HG02981 (cell line): ENCODE data around the gene TMED10.
"Not testable (repeated sequence)": the region's sequence is repeated elsewhere in the genome, so short reads cannot be mapped to it uniquely, and the experiment has no call there.

Source experiments
- ATAC-seq: cut with Tn5 transposase; IDR thresholded peaks from one replicate; pipeline ENCODE4 v1.9.1; 2021; ENCODE audit warnings: mild to moderate bottlenecking, moderate library complexity; ENCODE audit not compliant: unreplicated experiment

TMED10 gene

GRCh38 chr14:75128596-75128990 is 47.8 kb downstream of the TMED10 start:
- ATAC-seq = no peak

- ATAC-seq = no peak
These were observed 48.4 kb downstream of the TMED10 start for GRCh38 chr14:75127903-75128595.

GRCh38 chr14:75127474-75127820 is 49.0 kb downstream of the TMED10 start:
- not testable (repeated sequence) for ATAC-seq

GRCh38 chr14:75126679-75127473 is 49.5 kb downstream of the TMED10 start, which contains the start of gene NEK9:
Gene NEK9, minus strand, starts transcription at chr14:75127048. Its CDS starts 127 bp downstream, at chr14:75126921.
- peak; percentile 77 for ATAC-seq

GRCh38 chr14:75126121-75126544 is 50.3 kb downstream of the TMED10 start:
- no peak for ATAC-seq

GRCh38 chr14:75125617-75126016 is 50.8 kb downstream of the TMED10 start:
- ATAC-seq = no peak

- no peak for ATAC-seq
These were observed 52.4 kb downstream of the TMED10 start for GRCh38 chr14:75123991-75124390.

GRCh38 chr14:75121552-75121951 is 54.9 kb downstream of the TMED10 start:
- ATAC-seq = no peak

- ATAC-seq = no peak
These were observed 55.7 kb downstream of the TMED10 start for GRCh38 chr14:75120541-75121291.

- no peak for ATAC-seq
These were observed 57.4 kb downstream of the TMED10 start for GRCh38 chr14:75119056-75119455.

- ATAC-seq = no peak
These were observed 62.4 kb downstream of the TMED10 start for GRCh38 chr14:75113932-75114539.

GRCh38 chr14:75109877-75110276 is 66.5 kb downstream of the TMED10 start:
- no peak for ATAC-seq

- no peak for ATAC-seq
These were observed 69.2 kb downstream of the TMED10 start for GRCh38 chr14:75107186-75107585.

GRCh38 chr14:75101491-75101890 is 74.9 kb downstream of the TMED10 start:
- ATAC-seq = no peak

- ATAC-seq = no peak
These were observed 77.7 kb downstream of the TMED10 start for GRCh38 chr14:75098682-75099081.

- no peak for ATAC-seq
These were observed 78.2 kb downstream of the TMED10 start for GRCh38 chr14:75098212-75098611.

GRCh38 chr14:75096959-75097358 is 79.5 kb downstream of the TMED10 start:
- no peak for ATAC-seq

GRCh38 chr14:75095690-75096089 is 80.7 kb downstream of the TMED10 start:
- ATAC-seq = no peak

- ATAC-seq = no peak
These were observed 81.5 kb downstream of the TMED10 start for GRCh38 chr14:75094896-75095295.

- no peak for ATAC-seq
These were observed 83.7 kb downstream of the TMED10 start for GRCh38 chr14:75092698-75093097.

GRCh38 chr14:75091251-75091650 is 85.2 kb downstream of the TMED10 start:
- ATAC-seq = no peak
